Skin epidermis (tissue), 12 donors: ENCODE data around the gene MBNL2.
A peak's percentile ranks its signal among the peaks of the same experiment; 100 is the strongest.

ENCODE experiments used
- H3K27ac ChIP-seq, 21 experiments: fragments of 200-600 bp; sonication (generic) in 11 of 21; one replicate each; pipeline ENCODE4 v1.5.0; 2020; ENCODE audit warnings: mild to moderate bottlenecking in 3 of 21, inconsistent platforms in 2 of 21, moderate library complexity in 2 of 21
- H3K4me3 ChIP-seq, 7 experiments: fragments of 200-600 bp; sonication (generic) in 2 of 7; one replicate each; pipeline ENCODE4 v1.5.0; 2020; ENCODE audit warnings: inconsistent platforms in 2 of 7, mild to moderate bottlenecking in 2 of 7, moderate library complexity in 1 of 7

MBNL2 gene

DNA sequence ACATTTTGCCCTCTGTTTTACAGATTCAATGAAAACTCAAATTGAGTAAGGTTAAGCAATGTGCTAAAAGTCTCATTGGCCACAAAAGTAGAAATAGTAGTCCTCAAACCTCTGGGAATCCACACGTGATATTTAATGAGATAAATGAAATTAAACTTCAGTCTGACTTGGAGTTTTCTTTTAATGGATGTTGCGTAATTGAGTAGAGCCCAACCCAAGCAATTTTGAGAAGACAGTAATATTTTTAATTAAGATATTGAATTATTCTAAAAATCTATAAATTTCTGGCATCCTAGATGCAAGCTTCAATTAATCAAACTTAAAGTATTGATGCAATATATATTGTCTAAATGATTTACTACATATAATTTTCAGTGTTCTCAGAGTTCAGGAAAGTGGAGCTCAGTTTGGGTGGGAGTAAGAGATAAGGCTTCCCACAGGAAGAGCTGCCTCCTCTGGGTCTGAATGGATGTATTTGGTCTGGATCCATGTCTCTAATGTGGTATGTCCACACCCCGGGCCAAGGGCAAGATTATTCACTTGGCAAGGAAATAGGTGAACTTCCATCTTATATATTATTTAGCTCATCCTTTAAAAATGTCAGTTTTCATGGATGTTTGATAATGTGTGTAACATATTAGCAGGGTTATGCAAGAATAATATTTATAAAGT lies 6.9 kb downstream of the MBNL2 start:
- Histone ChIP-seq H3K4me3 (no peak overlapping the region), H3K27ac (peak overlapping the region in 1 of 21 experiments; percentile 23)

DNA sequence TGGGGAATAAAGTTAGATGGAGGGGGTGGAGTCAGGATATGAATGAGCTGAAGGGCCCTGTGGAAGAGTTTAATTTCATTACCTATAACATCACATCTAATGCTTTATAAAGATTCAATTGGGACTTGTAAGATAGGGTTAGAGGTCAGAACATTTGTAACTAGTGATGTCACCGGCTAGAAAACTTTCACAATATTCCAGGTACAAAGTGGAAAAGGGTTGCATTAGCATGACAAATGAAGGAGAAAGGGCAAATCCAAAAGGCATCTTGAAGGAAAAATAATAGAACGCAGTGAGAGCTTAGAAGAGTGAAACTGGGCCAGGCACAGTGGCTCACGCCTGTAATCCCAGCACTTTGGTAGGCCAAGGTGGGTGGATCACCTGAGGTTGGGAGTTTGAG lies 7.6 kb downstream of the MBNL2 start:
- H3K27ac ChIP-seq, result peak overlapping the region in 1 of 21 experiments; percentile 23
- H3K4me3 ChIP-seq, result no peak overlapping the region

DNA sequence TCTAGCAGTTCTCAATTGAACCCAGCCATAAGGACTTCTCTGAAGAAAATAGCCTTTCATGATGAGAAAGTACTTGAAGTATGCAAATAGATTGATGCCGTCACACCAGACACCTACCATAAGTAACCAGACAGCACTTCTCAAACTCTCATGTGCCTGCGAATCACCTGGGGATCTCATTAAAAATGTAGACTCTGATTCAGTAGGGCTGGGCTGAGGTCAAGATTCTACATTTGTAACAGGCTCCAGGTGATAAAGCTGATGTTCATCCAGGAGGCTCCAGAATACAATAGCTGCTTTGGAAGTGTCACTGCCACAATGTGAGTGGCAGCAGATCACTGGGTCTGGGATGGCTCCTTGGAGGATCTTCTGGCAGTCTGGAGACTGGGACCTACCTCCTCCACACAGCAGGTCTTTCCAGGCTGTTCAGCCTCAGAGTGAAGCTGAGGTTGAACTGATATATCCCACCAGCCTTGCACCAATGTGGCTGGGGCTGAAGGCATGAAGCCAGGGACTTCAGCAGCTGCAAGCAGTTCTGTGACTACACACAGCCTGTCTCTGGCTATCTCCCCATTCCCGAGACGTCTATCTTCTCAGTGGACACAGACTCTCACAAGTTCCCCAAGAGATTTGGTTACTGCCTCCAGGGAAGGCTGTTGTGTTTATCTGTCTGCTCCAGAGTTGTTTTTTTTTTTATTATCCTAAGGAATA lies 9.1 kb downstream of the MBNL2 start:
- H3K4me3 ChIP-seq, result no peak overlapping the region
- H3K27ac ChIP-seq, result peak overlapping the region in 2 of 21 experiments; percentile 3 to 22

DNA sequence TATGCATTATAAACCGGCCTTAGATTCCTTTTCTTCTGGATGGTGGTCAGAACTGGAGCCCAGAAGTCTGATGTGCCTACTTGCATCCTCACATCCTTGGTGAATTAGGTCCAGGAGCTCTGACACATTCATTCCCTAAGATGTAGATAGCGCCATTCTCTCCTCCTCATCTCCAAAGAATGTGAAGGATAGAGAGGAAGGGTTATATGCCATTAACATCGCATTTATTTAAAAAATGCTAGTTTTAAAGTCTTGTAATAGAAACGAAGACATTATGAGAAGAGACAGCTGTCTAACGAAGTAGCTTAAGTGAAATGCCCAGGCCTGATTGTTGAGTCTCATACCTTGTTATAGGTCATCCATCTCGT lies 9.7 kb downstream of the MBNL2 start:
- H3K27ac ChIP-seq, result peak overlapping the region in 1 of 21 experiments; percentile 22
- H3K4me3 ChIP-seq, result no peak overlapping the region

DNA sequence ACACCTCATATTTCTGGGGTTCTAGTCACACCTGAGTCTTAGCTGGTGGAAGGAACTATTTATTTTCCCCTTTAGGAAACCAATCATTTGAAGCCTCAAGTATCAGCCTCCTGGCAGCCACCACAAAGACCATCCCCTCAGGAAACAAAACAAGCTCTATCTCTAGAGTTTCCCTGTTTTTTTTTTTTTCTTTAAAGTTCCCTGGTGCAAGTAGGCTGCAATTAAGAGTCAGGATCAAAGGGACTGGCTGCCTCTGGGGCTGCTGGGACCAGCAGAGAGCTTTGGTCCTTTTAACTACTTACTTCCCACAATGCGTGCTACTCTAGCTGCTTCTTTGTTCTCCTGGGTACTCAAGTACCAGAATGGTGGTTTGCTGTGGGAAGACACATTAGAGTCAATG lies 11.4 kb downstream of the MBNL2 start:
- Histone ChIP-seq H3K27ac (peak overlapping the region in 2 of 21 experiments; percentile 14 to 21), H3K4me3 (no peak overlapping the region)

DNA sequence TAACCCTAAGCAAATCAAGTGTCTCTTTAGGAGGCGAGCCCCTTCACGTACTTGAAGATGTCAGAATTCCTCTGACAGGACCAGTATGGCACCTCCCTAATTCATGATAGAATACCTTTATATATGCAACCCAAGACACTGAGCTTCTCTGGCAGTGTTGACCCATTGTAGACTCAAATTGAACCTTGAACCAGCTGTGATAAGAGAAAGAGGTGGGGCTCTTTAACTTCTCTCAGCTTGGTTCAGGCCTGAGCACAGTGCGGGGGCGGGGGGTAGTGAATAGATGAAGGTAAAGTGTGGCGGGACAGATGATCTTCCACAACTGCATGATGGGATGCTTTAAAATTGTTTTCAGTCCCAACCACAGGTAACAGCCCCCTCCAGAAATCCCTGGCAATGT lies 12.1 kb downstream of the MBNL2 start:
- peak overlapping the region in 1 of 21 experiments; percentile 14 for H3K27ac ChIP-seq
- H3K4me3 ChIP-seq, result no peak overlapping the region

DNA sequence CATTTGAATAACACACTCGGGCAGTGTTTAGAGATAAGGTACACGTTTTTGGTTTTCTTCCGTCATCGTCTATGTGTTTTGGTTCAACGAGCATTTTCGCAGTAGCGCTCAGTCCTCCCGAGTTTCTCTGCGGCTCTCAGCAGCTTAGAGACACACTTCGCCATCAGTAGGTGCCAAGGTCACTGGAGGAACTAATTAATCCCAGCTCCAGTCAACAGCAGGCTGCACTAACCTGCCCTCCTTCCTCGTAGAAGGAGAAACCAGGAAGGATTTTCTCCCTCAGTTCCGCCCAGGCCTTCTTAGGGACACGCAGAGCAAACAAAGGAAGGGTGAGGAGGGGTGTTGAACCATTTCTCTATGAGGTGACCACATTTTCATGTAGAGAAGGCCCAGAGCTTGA lies 12.6 kb downstream of the MBNL2 start:
- Histone ChIP-seq H3K27ac (peak overlapping the region in 6 of 21 experiments; percentile 15 to 69 (median 46)), H3K4me3 (no peak overlapping the region)

DNA sequence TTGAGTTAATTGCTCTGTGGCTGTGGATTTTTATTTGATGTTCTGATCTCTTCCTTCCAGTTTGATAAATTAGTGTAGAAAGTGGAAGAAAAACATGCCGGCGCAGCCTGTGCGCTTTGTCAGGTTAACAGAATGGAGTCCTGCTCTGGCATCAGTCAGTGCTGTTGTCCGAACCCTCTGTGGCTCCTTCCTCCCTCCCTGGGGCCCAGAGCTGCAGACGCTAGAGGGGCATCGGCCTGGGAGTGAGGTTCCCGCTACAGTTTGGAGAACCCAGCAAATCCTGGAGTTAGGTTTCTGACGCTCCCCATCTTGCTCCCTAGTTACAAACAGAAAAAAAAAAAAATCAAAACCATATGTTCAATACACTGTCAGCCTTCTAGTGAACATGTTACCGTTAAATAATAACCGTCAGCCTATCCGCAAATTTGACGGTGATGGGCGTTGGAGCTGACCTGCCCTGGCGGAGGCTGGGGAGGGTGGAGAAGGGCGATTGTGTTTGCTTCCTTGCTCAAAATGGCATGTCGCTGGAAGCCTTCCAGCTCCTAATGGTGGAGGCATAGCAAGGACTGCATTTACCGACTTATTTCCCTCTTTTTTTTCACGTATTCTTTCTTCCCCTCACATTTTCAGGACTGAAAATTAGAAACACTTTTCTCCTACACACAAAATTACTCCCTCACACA lies 13.6 kb downstream of the MBNL2 start:
- Histone ChIP-seq H3K4me3 (no peak overlapping the region), H3K27ac (peak overlapping the region in 8 of 21 experiments; percentile 7 to 69 (median 44))

DNA sequence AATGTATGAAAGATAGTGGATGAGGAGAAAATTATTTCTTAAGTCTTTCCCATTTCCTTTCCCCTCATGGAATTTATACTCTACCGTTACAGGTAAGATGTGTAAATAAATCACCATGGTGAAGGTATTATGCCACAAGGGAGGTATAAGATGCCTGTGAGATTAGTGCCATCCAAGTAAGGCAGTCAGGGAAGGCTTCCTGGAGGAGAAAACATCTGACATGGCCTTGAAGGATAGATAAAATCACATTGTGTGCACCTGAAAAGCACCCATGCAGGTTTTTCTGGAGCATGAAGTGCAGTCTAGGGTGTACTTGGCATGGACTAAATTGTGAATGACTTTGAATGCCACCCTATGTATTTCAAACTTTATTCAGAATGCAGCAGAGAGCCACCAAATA lies 15.3 kb downstream of the MBNL2 start:
- no peak overlapping the region for H3K4me3 ChIP-seq
- H3K27ac ChIP-seq, result peak overlapping the region in 1 of 21 experiments; percentile 69

DNA sequence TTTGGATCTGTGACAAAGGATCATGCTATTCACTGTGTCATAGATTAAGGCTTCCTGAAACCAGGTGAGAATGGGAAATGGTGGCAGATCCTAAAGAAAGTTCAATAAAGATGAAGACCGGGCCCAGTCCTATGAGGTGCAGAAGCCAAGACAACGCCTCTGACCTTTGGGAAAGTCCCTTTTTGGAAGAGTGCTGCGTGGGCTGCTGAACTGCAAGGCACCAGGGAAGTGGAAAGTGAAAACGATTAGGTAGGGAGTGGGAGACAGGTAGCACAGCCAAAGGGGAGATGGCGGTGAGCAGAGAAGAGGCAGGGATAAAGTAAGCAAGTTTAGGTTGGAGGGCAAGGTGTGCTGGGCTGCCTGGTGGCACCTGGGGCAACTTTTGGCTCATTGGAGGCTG lies 16.3 kb downstream of the MBNL2 start:
- no peak overlapping the region for H3K4me3 ChIP-seq
- H3K27ac ChIP-seq, result peak overlapping the region in 7 of 21 experiments; percentile 7 to 69 (median 29)

DNA sequence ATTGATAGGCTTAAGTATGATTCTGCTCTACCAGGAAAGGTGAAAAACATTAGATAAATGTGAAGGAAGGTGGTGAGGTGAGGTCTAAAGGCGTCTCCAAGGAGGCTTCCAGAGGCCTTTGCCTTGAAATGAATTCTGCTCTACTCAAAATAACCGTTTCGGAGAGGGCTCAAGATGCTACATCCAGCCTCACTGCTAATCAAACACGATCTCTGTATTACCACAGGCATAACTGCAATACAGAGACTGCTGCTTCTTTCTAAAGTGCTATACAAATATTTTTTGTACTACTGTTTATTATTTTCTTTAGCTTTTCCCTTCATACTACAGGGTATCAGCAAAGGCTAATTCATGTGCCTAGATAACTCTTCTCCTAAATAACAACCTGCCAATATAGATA lies 16.8 kb downstream of the MBNL2 start:
- H3K27ac ChIP-seq, result peak overlapping the region in 8 of 21 experiments; percentile 7 to 69 (median 24)

DNA sequence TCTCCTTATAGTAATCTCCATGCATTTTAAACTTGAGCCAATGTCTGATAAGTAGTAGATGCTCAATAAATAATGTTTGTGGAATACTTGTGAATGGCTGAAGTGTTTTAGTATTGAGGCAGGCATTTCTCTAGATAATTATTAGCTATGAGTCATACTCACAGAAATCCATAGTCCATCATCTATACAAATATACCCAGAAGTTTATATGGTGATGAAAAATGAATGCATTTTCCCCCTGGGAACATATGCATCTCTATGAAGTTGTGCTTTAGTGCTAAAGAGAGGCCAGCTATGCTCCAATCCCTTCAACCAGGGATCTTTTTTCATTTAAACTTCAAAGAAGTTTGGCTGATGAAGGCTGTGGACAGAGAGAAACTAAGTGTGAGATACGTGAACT lies 17.2 kb downstream of the MBNL2 start:
- peak overlapping the region in 4 of 21 experiments; percentile 14 to 73 (median 36) for H3K27ac ChIP-seq
- H3K4me3 ChIP-seq, result no peak overlapping the region

More for the DNA sequence above, 16.8 kb downstream of the MBNL2 start:
- no peak overlapping the region for H3K4me3 ChIP-seq

DNA sequence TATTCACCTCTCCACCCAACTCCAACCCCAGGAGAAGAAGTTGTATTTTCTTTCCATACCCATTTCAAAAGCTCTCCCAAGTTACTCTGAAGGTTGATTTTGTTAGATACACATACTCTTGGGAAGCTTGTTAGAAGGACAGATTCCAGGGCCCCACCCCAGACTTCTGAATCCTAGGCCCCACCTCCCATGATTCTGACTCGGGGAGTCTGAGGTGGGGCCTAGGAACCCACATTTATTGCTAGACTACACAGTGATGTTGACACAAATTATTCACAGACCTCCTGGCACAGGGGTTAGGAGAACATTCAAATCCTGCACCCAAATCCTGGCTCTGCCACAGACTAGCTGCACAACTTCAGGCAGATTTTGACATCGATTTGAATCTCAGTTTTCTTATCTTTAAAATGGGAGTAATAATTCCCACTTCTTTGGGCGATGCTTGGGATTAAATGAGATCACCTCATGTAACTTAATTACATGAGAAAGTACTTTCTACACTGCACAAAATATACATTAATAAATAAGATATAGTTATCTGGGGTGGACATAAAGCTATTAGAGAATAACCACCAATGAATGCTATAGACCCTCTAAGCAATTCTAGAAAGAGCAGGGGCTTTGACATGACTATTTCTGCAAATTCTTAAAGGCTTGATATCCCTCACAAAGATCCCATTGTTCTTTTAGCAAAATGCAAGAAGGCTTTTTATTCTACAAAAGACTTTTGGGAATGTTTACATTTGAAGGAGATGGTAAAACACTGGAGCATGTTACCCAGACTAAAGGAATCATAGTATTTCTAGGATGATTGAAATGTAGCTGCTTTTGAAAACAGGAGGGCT lies 18.0 kb downstream of the MBNL2 start:
- no peak overlapping the region for H3K4me3 ChIP-seq
- H3K27ac ChIP-seq, result peak overlapping the region in 10 of 21 experiments; percentile 2 to 73 (median 14)

DNA sequence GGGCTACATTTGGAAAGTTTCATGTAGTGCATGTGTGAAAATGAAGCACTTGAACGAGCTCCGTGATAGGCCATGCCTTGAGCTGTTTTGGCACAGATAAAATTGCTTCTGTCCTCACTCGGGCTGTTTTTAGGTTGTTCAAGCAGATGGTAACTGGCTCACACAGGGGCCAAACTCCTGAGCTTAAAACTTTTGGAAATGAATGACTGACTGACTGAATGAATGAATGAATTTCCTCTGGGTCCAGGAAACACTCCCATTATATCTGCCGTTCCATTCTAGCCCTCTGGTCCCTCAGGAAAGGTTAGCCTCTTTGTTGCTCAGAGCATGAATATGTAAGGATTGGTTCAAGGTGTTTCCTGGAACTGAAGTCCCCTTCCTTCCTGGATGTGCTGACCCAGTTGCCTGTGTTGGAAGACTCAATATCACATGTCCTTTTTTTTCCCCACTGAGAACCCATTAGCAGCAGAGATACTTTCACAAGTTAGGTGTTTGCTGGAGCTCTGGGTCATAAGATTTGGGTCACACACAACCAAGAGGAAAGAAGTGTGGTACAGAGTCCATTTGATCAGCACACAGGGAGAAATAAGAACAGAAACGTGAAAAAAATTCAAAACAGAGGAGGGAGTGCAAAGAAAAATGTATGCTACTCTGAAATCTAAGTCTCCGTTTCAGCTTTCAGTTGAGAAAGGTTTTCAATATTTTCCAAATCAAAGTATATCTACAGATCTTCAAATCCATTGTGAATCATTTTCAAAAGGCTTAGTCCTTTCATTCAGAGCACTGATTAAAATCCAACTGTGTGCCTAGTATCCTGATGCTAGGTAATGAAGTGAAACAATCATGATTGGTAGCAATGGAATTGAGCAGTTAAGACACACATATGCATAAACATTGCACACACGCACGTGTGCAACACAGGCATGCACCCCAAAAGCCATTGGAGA lies 18.9 kb downstream of the MBNL2 start:
- Histone ChIP-seq H3K4me3 (no peak overlapping the region), H3K27ac (peak overlapping the region in 12 of 21 experiments; percentile 6 to 73 (median 22))

DNA sequence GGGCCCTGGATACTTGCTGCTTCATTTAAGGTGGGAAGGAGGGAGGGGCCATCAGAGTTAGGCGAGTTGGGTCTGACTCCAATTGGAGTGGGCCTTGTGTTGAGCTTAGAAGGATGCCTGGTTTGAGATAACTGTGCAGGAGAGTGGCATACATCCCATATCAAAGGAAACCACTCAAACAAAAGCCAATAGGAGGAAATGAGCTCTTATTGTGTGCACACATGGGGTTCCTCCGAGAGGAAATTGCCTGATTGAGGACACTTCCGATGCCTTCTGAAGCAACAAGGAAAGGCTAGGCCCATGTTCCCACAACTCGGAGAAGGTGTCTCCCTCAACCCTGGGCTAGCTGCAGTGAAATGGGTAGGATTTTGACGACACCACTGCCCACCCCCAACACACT lies 19.6 kb downstream of the MBNL2 start:
- peak overlapping the region in 11 of 21 experiments; percentile 3 to 78 (median 27) for H3K27ac ChIP-seq
- H3K4me3 ChIP-seq, result no peak overlapping the region

DNA sequence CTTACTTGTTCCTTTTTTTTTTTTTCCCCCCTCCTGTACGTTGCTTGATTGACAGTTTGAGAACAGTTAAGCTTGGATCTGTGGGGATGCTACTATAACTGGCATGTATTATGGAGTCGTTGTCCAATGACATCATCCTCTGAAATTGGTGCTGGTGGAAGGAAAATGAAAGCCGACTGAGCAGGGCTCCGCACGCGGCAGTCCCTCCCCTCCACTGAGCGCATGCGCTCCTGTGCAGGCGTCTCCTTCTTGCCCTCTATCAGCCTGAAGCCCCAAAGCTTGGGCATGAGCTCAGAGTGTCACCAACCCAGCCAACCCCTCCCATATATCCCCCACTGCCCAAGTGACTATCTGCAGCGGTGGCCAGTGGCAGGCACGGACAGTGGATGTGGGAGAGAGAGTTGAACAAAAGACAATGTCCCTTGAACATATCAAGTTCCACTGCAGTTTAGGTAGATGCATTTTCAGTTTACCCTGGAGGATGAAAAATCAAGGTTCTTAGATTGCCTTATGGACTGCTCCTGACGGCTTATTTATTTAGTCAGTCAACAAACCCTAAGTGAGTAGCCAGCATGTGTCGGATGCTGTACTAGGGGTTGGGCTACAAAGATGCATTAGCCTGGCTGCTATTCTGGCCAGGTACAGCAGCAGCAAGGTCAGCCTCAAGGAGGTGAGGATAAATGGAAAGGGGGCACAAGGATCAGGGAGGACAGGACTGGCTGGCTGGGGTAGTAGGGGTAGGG lies 20.8 kb downstream of the MBNL2 start:
- peak overlapping the region in 10 of 21 experiments; percentile 3 to 78 (median 54) for H3K27ac ChIP-seq
- no peak overlapping the region for H3K4me3 ChIP-seq

DNA sequence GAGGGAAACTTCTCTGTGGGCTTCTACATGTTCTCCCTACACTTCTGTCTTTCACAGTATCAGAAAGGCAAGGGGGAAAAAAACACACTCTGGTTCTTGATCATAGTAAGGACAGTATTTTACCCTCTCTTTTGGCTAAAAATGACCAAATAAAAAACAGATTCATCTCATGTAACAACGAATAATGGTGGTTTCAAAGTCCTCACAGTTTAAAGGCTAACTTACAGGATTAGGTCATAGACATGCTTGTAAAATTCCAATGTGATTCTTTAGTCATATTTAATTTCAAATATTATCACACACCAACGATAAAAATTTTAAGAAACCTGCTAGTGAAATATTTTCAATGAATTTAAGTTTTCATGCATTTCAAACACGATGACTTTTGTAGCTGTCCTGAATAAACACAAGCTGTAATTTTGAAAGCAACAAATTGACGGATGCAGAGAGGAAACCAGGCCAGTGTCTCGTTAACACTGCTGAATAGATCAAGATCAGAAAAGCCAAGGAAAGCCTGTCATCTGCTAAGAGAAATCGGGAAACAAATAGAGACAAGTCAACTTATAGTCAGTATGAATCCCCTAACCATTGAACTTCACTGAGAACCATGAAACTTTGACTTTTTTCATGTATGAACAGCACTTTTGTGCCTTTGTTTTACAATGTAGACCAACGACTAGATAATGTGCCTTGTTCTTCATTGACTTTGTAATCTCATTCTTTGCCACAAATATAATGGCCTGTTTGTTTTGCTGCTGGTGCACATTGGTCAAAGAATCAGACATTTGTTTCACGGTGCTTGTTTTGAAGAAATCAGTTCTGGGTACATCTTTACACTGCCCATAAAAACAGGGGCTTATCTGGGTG lies 22.0 kb downstream of the MBNL2 start:
- H3K27ac ChIP-seq, result peak overlapping the region in 10 of 21 experiments; percentile 3 to 78 (median 53)
- H3K4me3 ChIP-seq, result no peak overlapping the region
